GM12864 (cell line): ENCODE measurements around the gene RIOK3.
"Not testable (repeated sequence)": the region's sequence is repeated elsewhere in the genome, so short reads cannot be mapped to it uniquely, and the experiment has no call there.

Source experiments
- DNase-seq: peaks from one replicate; pipeline ENCODE4 v3.0.0-alpha.2; 2011; ENCODE audit warnings: low read depth
- H3K4me3 ChIP-seq: 2 replicates; pipeline ENCODE4 v1.5.1; 2011; ENCODE audit warnings: mild to moderate bottlenecking, low read depth, low read length, control low read depth
- TF ChIP-seq, protein P1 (sequence below): IDR thresholded peaks from 2 replicates; pipeline ENCODE4 v1.5.1; 2011; ENCODE audit warnings: low read depth, mild to moderate bottlenecking, moderate library complexity, low read length, control low read depth, inconsistent platforms; ENCODE audit errors: missing control alignments

The RIOK3 gene

DNA sequence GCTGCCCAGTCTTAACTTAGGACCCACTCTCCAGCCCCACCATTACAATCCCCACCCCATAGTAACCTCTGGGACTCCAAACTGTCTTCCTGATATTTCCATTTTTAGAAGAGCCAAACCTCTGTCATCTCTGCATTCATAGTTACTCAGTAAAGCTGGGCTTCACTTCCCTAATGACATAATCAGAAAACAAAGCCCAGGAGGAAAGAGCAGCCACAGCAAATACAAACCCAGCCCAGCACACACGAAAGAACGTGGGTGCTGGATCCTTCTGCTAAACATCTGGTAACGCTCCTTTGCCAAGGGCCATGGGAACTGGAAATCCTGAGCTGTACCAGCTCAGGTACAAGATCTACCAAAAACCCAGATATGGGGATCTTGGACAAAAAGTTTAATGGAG lies 36.8 kb upstream of the RIOK3 start:
- TF ChIP-seq, protein P1, sequence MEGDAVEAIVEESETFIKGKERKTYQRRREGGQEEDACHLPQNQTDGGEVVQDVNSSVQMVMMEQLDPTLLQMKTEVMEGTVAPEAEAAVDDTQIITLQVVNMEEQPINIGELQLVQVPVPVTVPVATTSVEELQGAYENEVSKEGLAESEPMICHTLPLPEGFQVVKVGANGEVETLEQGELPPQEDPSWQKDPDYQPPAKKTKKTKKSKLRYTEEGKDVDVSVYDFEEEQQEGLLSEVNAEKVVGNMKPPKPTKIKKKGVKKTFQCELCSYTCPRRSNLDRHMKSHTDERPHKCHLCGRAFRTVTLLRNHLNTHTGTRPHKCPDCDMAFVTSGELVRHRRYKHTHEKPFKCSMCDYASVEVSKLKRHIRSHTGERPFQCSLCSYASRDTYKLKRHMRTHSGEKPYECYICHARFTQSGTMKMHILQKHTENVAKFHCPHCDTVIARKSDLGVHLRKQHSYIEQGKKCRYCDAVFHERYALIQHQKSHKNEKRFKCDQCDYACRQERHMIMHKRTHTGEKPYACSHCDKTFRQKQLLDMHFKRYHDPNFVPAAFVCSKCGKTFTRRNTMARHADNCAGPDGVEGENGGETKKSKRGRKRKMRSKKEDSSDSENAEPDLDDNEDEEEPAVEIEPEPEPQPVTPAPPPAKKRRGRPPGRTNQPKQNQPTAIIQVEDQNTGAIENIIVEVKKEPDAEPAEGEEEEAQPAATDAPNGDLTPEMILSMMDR = no peak
- H3K4me3 ChIP-seq = no peak overlapping the region
- DNase-seq = no peak

- no peak for DNase-seq
- no peak overlapping the region for H3K4me3 ChIP-seq
- TF ChIP-seq, protein P1 = no peak
Measured at GRCh38 chr18:23421277-23421676, 31.8 kb upstream of the RIOK3 start.

DNA sequence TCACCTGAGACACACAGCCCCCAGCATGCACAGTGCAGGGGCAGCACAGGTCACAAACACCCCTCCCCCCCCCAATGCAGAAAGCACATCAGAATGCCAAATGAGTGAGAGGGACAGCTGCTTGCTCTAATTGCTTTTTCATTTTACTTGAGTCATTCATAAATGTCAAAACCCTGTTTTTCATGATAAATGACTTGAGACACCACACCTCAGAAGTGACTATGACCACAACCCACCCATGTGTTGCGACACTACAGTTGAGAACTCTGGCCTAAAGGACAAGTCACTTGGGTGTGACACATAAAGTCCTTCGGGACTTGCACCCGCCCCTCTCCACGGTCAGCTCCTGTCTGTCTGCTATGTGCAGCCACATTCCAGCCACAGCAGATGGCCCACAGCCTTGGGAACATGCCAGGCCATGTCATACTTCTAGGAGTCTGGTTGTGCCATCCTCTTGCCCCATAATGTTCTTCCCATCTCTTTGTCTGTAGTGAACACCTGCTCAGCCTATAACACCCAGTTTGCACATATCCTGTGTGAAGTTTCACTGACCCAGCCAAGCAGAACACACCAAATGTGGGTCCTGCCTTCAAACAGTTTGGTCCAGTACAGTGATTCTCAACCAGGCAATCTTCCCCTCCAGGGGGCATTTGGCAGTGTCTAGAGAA lies 30.2 kb upstream of the RIOK3 start:
- DNase-seq = peak; percentile 52
- TF ChIP-seq, protein P1 = no peak
- no peak overlapping the region for H3K4me3 ChIP-seq

GRCh38 chr18:23424616-23425015 lies 28.5 kb upstream of the RIOK3 start:
- no peak for DNase-seq
- no peak overlapping the region for H3K4me3 ChIP-seq
- TF ChIP-seq, protein P1 = no peak

DNA sequence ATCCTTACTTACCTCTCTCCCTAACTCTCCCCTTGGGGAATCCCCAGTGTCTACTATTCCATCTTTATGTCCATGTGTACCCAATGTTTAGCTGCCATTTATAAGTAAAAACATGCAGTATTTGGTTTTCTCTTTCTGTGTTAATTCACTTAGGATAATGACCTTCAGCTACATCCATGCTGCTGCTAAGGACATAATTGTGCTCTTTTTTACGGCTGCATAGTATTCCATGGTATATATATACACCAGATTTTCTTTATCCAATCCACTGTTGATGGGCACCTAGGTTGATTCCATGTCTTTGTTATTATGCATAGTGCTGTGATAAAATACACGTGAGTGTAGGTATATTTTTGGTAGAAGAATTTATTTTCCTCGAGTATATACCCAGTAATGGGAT lies 24.3 kb upstream of the RIOK3 start:
- TF ChIP-seq, protein P1 = no peak
- no peak overlapping the region for H3K4me3 ChIP-seq
- DNase-seq = no peak

DNA sequence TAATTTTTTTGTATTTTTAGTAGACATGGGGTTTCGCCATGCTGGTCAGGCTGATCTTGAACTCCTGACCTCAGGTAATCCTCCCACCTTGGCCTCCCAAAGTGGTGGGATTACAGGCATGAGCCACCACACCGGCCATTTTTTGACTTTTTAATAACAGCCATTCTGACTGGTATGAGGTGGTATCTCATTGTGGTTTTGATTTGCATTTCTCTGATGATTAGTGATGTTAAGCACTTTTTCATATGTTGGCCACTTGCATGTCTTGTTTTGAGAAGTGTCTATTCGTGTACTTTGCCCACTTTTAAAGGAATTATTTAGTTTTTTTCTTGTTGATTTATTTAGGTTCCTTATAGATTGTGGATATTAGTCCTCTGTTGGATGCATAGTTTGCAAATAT lies 23.5 kb upstream of the RIOK3 start:
- not testable (repeated sequence) for H3K4me3 ChIP-seq, DNase-seq

- no peak overlapping the region for H3K4me3 ChIP-seq
- TF ChIP-seq, protein P1 = no peak
- no peak for DNase-seq
Measured at GRCh38 chr18:23433360-23433759, 19.7 kb upstream of the RIOK3 start.
